IPS-18a (cell line): Measurements from ENCODE around the gene QSOX1.

ENCODE experiments used
- H3K27ac ChIP-seq: one replicate; pipeline ENCODE4 v1.5.1; 2013; ENCODE audit warnings: low read length
- H3K27me3 ChIP-seq: one replicate; pipeline ENCODE4 v1.6.1; 2013; ENCODE audit warnings: mild to moderate bottlenecking, low read length; ENCODE audit not compliant: control insufficient read depth, insufficient read depth
- H3K36me3 ChIP-seq: one replicate; pipeline ENCODE4 v1.6.1; 2013; ENCODE audit warnings: low read depth, low read length; ENCODE audit not compliant: control insufficient read depth
- H3K4me1 ChIP-seq: one replicate; pipeline ENCODE4 v1.6.1; 2013; ENCODE audit warnings: low read depth, low read length; ENCODE audit not compliant: control insufficient read depth
- H3K4me3 ChIP-seq: one replicate; pipeline ENCODE4 v1.5.1; 2013; ENCODE audit warnings: low read length
- H3K9ac ChIP-seq: one replicate; pipeline ENCODE4 v1.6.1; 2013; ENCODE audit warnings: mild to moderate bottlenecking, low read length, moderate library complexity
- H3K9me3 ChIP-seq: one replicate; pipeline ENCODE4 v1.6.1; 2013; ENCODE audit warnings: low read depth, low read length; ENCODE audit not compliant: control insufficient read depth

The QSOX1 gene

GRCh38 chr1:180175291-180175690 is 20.6 kb downstream of the QSOX1 start:
- H3K9ac ChIP-seq: no peak overlapping the region
- no peaks in the 10 kb centered on the region for H3K27me3 ChIP-seq
- H3K4me1 ChIP-seq: no peaks in the 10 kb centered on the region
- no peaks in the 10 kb centered on the region for H3K36me3 ChIP-seq
- no peaks in the 10 kb centered on the region for H3K9me3 ChIP-seq
- no peak overlapping the region for H3K4me3 ChIP-seq
- no peak overlapping the region for H3K27ac ChIP-seq

GRCh38 chr1:180175806-180176205 is 21.1 kb downstream of the QSOX1 start:
- Histone ChIP-seq H3K27ac (no peak overlapping the region), H3K27me3 (no peaks in the 10 kb centered on the region), H3K36me3 (no peaks in the 10 kb centered on the region), H3K9me3 (no peaks in the 10 kb centered on the region), H3K9ac (no peak overlapping the region), H3K4me1 (no peaks in the 10 kb centered on the region), H3K4me3 (no peak overlapping the region)

GRCh38 chr1:180176965-180177364 is 22.3 kb downstream of the QSOX1 start:
- H3K4me1 ChIP-seq: no peaks in the 10 kb centered on the region
- H3K9me3 ChIP-seq: no peaks in the 10 kb centered on the region
- no peak overlapping the region for H3K27ac ChIP-seq
- peaks cover 2% of the 10 kb centered on the region for H3K36me3 ChIP-seq
- no peak overlapping the region for H3K9ac ChIP-seq
- no peak overlapping the region for H3K4me3 ChIP-seq
- no peaks in the 10 kb centered on the region for H3K27me3 ChIP-seq

GRCh38 chr1:180177931-180178330 is 23.3 kb downstream of the QSOX1 start:
- H3K27me3 ChIP-seq: no peaks in the 10 kb centered on the region
- no peak overlapping the region for H3K9ac ChIP-seq
- no peaks in the 10 kb centered on the region for H3K9me3 ChIP-seq
- H3K36me3 ChIP-seq: peaks cover 3% of the 10 kb centered on the region
- no peak overlapping the region for H3K4me3 ChIP-seq
- H3K27ac ChIP-seq: no peak overlapping the region
- no peaks in the 10 kb centered on the region for H3K4me1 ChIP-seq

GRCh38 chr1:180178511-180179161 is 24.0 kb downstream of the QSOX1 start:
- peaks cover 3% of the 10 kb centered on the region for H3K36me3 ChIP-seq
- no peaks in the 10 kb centered on the region for H3K9me3 ChIP-seq
- no peak overlapping the region for H3K4me3 ChIP-seq
- H3K4me1 ChIP-seq: no peaks in the 10 kb centered on the region
- H3K27me3 ChIP-seq: no peaks in the 10 kb centered on the region
- no peak overlapping the region for H3K27ac ChIP-seq
- no peak overlapping the region for H3K9ac ChIP-seq

- H3K9ac ChIP-seq: no peak overlapping the region
- H3K9me3 ChIP-seq: no peaks in the 10 kb centered on the region
- no peaks in the 10 kb centered on the region for H3K4me1 ChIP-seq
- H3K4me3 ChIP-seq: no peak overlapping the region
- H3K36me3 ChIP-seq: peaks cover 7% of the 10 kb centered on the region
- H3K27me3 ChIP-seq: no peaks in the 10 kb centered on the region
- H3K27ac ChIP-seq: no peak overlapping the region
Measured at GRCh38 chr1:180179162-180179957, 24.7 kb downstream of the QSOX1 start.

GRCh38 chr1:180181048-180181447 is 26.4 kb downstream of the QSOX1 start:
- Histone ChIP-seq H3K27ac (no peak overlapping the region), H3K4me1 (no peaks in the 10 kb centered on the region), H3K9ac (no peak overlapping the region), H3K9me3 (no peaks in the 10 kb centered on the region), H3K36me3 (peaks cover 17% of the 10 kb centered on the region), H3K27me3 (no peaks in the 10 kb centered on the region), H3K4me3 (no peak overlapping the region)

- H3K27ac ChIP-seq: no peak overlapping the region
- H3K36me3 ChIP-seq: peaks cover 24% of the 10 kb centered on the region
- H3K9ac ChIP-seq: no peak overlapping the region
- no peak overlapping the region for H3K4me3 ChIP-seq
- H3K27me3 ChIP-seq: no peaks in the 10 kb centered on the region
- no peaks in the 10 kb centered on the region for H3K4me1 ChIP-seq
- H3K9me3 ChIP-seq: no peaks in the 10 kb centered on the region
Measured at GRCh38 chr1:180181996-180182642, 27.4 kb downstream of the QSOX1 start.

GRCh38 chr1:180182643-180183311 is 28.1 kb downstream of the QSOX1 start:
- Histone ChIP-seq H3K27me3 (no peaks in the 10 kb centered on the region), H3K36me3 (peaks cover 24% of the 10 kb centered on the region), H3K9ac (no peak overlapping the region), H3K4me1 (no peaks in the 10 kb centered on the region), H3K9me3 (no peaks in the 10 kb centered on the region), H3K4me3 (no peak overlapping the region), H3K27ac (no peak overlapping the region)

GRCh38 chr1:180183426-180183825 is 28.8 kb downstream of the QSOX1 start:
- H3K4me3 ChIP-seq: no peak overlapping the region
- no peaks in the 10 kb centered on the region for H3K27me3 ChIP-seq
- no peaks in the 10 kb centered on the region for H3K4me1 ChIP-seq
- no peak overlapping the region for H3K9ac ChIP-seq
- no peaks in the 10 kb centered on the region for H3K9me3 ChIP-seq
- H3K27ac ChIP-seq: no peak overlapping the region
- H3K36me3 ChIP-seq: peaks cover 24% of the 10 kb centered on the region

GRCh38 chr1:180184041-180184440 is 29.4 kb downstream of the QSOX1 start:
- H3K4me1 ChIP-seq: no peaks in the 10 kb centered on the region
- peaks cover 28% of the 10 kb centered on the region for H3K36me3 ChIP-seq
- no peak overlapping the region for H3K4me3 ChIP-seq
- no peaks in the 10 kb centered on the region for H3K9me3 ChIP-seq
- no peak overlapping the region for H3K9ac ChIP-seq
- no peaks in the 10 kb centered on the region for H3K27me3 ChIP-seq
- H3K27ac ChIP-seq: no peak overlapping the region
